Panc1 (cell line): ENCODE data around the gene TMEM131. TPM values are rescaled to one million over a fixed set of nuclear protein-coding genes. Genes with fewer than 3 reads are reported as not detected.

Experiments
- ATAC-seq: fragments of 200-7000 bp; cut with Tn5 transposase; 2 replicates; pipeline ENCODE4 v1.9.1; 2020; ENCODE audit warnings: mild to moderate bottlenecking, moderate library complexity
- BruUV-seq: library from RNA; stranded (reverse); fragments of 400-500 nt; replicated peaks from 2 replicates; lab custom pipeline; 2021; lab: Mats Ljungman, UMichigan
- CTCF ChIA-PET: fragments of 300-600 bp; sonication (Branson Sonifier 250); formaldehyde crosslinking; loops from one replicate; lab custom pipeline; 2022; ENCODE audit warnings: antibody characterized with exemption; lab: Charles Lee
- POLR2A ChIA-PET: fragments of 300-600 bp; sonication (Branson Sonifier 250); formaldehyde crosslinking; loops from one replicate; lab custom pipeline; 2022; ENCODE audit warnings: antibody characterized with exemption; lab: Charles Lee
- DNase-seq: peaks from one replicate; pipeline ENCODE4 v3.0.0-alpha.2; 2010; ENCODE audit warnings: low read depth, low spot score
- H3K27ac ChIP-seq: 2 replicates; pipeline ENCODE4 v1.5.1; 2011; ENCODE audit warnings: mild to moderate bottlenecking, low read length, inconsistent platforms
- H3K27me3 ChIP-seq: fragments of 200-500 bp; sonication (Bioruptor generic); 2 replicates; pipeline ENCODE4 v1.6.0; 2014; ENCODE audit warnings: low read length, inconsistent platforms; ENCODE audit not compliant: control insufficient read depth, insufficient read depth
- H3K36me3 ChIP-seq: fragments of 200-500 bp; sonication (Bioruptor generic); 2 replicates; pipeline ENCODE4 v1.5.1; 2014; ENCODE audit warnings: inconsistent platforms, mild to moderate bottlenecking, low read length, moderate library complexity; ENCODE audit not compliant: control insufficient read depth, insufficient read depth
- H3K4me1 ChIP-seq: 2 replicates; pipeline ENCODE4 v1.5.1; 2011; ENCODE audit warnings: inconsistent platforms, mild to moderate bottlenecking, low read length, moderate library complexity; ENCODE audit not compliant: control insufficient read depth, insufficient read depth
- H3K4me3 ChIP-seq, 2 experiments: 2 replicates each; pipeline ENCODE4 v1.5.1; 2011 to 2012; ENCODE audit warnings: low read depth in 2 of 2, low read length in 2 of 2, mild to moderate bottlenecking in 2 of 2, inconsistent platforms in 1 of 2, moderate library complexity in 1 of 2
- H3K9me3 ChIP-seq: fragments of 200-500 bp; sonication (Bioruptor generic); 2 replicates; pipeline ENCODE4 v1.5.1; 2014; ENCODE audit warnings: low read depth, mild to moderate bottlenecking, inconsistent platforms, low read length, moderate library complexity; ENCODE audit not compliant: control insufficient read depth, insufficient read depth
- POLR2AphosphoS5 ChIP-seq: IDR thresholded peaks from 2 replicates; pipeline ENCODE4 v1.6.1; 2012; ENCODE audit warnings: mild to moderate bottlenecking, low read depth, low read length, moderate library complexity
- SIN3A ChIP-seq: IDR thresholded peaks from 2 replicates; pipeline ENCODE4 v1.6.1; 2012; ENCODE audit warnings: low read depth, mild to moderate bottlenecking, low read length, moderate library complexity, borderline replicate concordance; ENCODE audit not compliant: insufficient read depth
- TCF7L2 ChIP-seq: IDR thresholded peaks from 2 replicates; pipeline ENCODE4 v1.6.1; 2011; ENCODE audit warnings: mild to moderate bottlenecking, low read depth, low read length, inconsistent platforms
- in situ Hi-C: cut with HindIII; loops from 2 replicates; pipeline ENCODE4 v1.10.0; 2016; ENCODE audit warnings: low sequenced_read_pairs, low pct_unique_long_range_greater_than_20kb
- intact Hi-C: fragments of 100-400 bp; cut with micrococcal nuclease; formaldehyde crosslinking; loops from one replicate; pipeline ENCODE4 v1.10.0; 2022; ENCODE audit not compliant: unreplicated experiment
- total RNA-seq: library from RNA; stranded (reverse); gene quantifications from one replicate; pipeline ENCODE4 v1.2.1, GENCODE V29; 2021; ENCODE audit not compliant: unreplicated experiment
- TF ChIP-seq, protein P1 (sequence below), 2 experiments: IDR thresholded peaks; 2 replicates each; pipeline ENCODE4 v1.6.1; 2011 to 2012; ENCODE audit warnings: low read depth in 2 of 2, control low read depth in 1 of 2, low read length in 1 of 2, mild to moderate bottlenecking in 1 of 2, moderate library complexity in 1 of 2; ENCODE audit not compliant: insufficient read depth in 1 of 2
- TF ChIP-seq, protein P2 (sequence below): fragments of 450-650 bp; IDR thresholded peaks from 2 replicates; pipeline ENCODE4 v1.5.1; 2017; ENCODE audit warnings: mild to moderate bottlenecking

Gene TMEM131
- total RNA-seq, 1 experiment from 2014 or later, result 43.4 TPM

DNA sequence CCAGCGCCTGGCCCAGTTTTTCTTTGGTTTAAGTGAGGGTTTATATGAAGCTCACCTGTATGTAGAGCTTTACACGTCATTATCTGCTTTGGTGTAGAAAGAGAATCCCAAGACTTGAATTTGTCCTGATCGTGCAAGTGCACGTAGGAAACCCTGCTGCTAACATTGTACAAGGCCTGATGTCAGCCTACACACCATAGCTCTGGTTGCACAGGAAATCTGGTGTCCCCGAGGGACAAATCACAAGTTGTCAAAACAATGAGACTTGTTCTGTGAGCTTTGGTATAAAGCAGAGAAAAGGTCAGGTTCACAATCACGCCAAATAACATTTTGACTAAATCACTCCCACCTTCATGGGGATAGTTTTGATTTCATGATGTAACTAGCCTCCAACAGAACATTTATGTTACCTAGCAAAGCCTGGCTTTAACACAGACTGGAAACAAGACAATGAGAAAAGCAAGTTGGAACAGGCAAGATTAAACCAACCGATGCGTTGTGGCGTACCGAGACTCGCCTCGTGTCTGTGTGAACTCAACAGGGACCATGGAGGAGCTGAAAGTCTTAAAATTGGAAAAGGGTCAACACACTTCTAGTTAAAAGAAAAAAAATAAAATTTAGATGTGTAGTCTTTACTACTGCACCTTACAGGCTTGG, 240.9 kb downstream of the TMEM131 start:
- POLR2A ChIA-PET, result no interaction called here
- intact Hi-C loops, result no loop called here

DNA sequence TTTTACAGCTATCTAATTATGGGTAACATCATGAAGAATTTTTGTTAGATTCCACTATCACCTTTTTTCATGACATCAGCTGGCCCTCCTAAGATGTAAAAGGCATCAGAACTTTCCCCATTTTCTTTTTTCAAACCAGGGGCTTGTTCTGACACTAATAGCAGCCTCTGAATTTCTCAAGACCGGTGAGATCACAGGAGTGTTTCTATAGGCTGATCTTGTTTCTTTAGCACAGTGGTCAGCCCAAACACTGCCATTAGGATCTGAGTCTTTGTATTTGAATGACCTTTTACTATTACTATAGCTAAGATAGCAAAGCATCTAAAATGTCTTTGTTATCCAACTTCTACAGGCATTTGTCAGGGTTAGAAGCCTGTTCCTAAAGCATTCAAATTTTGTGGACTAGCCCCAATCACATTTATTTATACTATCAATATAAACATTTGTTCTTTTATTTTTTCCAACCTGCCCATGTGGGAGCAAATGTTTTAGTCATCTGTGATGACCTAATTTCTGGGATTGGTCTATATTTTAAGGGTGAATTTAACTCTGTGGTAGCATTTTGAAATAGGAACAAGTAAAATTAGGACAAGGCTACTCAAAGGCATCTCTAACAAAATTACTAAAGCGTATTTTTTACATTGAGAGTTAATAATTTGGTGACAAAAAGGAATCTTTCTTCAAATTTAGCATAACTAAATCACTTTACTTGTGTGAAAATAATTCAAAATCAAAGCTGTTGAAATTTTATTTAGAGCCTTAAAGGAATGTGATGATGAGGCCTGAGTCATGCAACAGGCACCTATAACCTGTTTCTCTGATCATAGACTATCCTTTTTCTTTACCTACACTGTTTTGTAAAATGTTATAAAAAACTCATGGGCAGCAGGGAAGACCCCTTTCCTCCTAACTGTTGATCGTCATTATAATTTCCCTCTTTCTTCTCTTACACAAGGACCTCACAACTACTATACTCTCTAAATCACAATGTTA, 243.1 kb downstream of the TMEM131 start:
- DNase-seq (no peak), ATAC-seq (no peak)
- ChIA-PET CTCF (no interaction called here), POLR2A (no interaction called here)
- intact Hi-C loops, result no loop called here
- TF ChIP-seq SIN3A (no peak), TCF7L2 (no peak), POLR2AphosphoS5 (no peak)
- TF ChIP-seq, protein P1, sequence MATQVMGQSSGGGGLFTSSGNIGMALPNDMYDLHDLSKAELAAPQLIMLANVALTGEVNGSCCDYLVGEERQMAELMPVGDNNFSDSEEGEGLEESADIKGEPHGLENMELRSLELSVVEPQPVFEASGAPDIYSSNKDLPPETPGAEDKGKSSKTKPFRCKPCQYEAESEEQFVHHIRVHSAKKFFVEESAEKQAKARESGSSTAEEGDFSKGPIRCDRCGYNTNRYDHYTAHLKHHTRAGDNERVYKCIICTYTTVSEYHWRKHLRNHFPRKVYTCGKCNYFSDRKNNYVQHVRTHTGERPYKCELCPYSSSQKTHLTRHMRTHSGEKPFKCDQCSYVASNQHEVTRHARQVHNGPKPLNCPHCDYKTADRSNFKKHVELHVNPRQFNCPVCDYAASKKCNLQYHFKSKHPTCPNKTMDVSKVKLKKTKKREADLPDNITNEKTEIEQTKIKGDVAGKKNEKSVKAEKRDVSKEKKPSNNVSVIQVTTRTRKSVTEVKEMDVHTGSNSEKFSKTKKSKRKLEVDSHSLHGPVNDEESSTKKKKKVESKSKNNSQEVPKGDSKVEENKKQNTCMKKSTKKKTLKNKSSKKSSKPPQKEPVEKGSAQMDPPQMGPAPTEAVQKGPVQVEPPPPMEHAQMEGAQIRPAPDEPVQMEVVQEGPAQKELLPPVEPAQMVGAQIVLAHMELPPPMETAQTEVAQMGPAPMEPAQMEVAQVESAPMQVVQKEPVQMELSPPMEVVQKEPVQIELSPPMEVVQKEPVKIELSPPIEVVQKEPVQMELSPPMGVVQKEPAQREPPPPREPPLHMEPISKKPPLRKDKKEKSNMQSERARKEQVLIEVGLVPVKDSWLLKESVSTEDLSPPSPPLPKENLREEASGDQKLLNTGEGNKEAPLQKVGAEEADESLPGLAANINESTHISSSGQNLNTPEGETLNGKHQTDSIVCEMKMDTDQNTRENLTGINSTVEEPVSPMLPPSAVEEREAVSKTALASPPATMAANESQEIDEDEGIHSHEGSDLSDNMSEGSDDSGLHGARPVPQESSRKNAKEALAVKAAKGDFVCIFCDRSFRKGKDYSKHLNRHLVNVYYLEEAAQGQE (IDR thresholded peaks at IDR 0.05; ENCODE audit: insufficient read depth in 1 of 2, low read depth in 2 of 2, low read length in 1 of 2), result no peak
- TF ChIP-seq, protein P2, sequence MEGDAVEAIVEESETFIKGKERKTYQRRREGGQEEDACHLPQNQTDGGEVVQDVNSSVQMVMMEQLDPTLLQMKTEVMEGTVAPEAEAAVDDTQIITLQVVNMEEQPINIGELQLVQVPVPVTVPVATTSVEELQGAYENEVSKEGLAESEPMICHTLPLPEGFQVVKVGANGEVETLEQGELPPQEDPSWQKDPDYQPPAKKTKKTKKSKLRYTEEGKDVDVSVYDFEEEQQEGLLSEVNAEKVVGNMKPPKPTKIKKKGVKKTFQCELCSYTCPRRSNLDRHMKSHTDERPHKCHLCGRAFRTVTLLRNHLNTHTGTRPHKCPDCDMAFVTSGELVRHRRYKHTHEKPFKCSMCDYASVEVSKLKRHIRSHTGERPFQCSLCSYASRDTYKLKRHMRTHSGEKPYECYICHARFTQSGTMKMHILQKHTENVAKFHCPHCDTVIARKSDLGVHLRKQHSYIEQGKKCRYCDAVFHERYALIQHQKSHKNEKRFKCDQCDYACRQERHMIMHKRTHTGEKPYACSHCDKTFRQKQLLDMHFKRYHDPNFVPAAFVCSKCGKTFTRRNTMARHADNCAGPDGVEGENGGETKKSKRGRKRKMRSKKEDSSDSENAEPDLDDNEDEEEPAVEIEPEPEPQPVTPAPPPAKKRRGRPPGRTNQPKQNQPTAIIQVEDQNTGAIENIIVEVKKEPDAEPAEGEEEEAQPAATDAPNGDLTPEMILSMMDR, result no peak
- Histone ChIP-seq H3K27me3 (no peaks in the 10 kb centered on the region), H3K9me3 (no peaks in the 10 kb centered on the region), H3K36me3 (0 out of 2 replicates have a peak, but pooled peaks cover 4% of the 10 kb centered on the region), H3K27ac (no peak overlapping the region), H3K4me3 (no peak overlapping the region), H3K4me1 (no peaks in the 10 kb centered on the region)
- in situ Hi-C loops, result no loop called here
- no TSS peak for BruUV-seq

More for the DNA sequence above, 240.9 kb downstream of the TMEM131 start:
- CTCF ChIA-PET, result interaction anchor here (0.5 kb wide), 1 partner anchor 419 kb away, joined by 3 read pairs; no protein-coding TSS in a partner anchor
- 0 out of 2 replicates have a peak, but pooled peaks cover 4% of the 10 kb centered on the region for H3K36me3 ChIP-seq
- no peaks in the 10 kb centered on the region for H3K9me3 ChIP-seq
- no TSS peak for BruUV-seq
- H3K27ac ChIP-seq, result no peak overlapping the region
- in situ Hi-C loops, result no loop called here
- ATAC-seq (no peak), DNase-seq (no peak)
- H3K4me1 ChIP-seq, result no peaks in the 10 kb centered on the region
- no peak overlapping the region for H3K4me3 ChIP-seq
- no peaks in the 10 kb centered on the region for H3K27me3 ChIP-seq
- TF ChIP-seq POLR2AphosphoS5, result no peak
- TF ChIP-seq, protein P2, result no peak
- no peak for TF ChIP-seq SIN3A
- no peak for TF ChIP-seq TCF7L2
- TF ChIP-seq, protein P1 (IDR thresholded peaks at IDR 0.05; ENCODE audit: insufficient read depth in 1 of 2, low read depth in 2 of 2, low read length in 1 of 2), result no peak
